ENCODE data around the gene FZD7.

The FZD7 gene

DNA sequence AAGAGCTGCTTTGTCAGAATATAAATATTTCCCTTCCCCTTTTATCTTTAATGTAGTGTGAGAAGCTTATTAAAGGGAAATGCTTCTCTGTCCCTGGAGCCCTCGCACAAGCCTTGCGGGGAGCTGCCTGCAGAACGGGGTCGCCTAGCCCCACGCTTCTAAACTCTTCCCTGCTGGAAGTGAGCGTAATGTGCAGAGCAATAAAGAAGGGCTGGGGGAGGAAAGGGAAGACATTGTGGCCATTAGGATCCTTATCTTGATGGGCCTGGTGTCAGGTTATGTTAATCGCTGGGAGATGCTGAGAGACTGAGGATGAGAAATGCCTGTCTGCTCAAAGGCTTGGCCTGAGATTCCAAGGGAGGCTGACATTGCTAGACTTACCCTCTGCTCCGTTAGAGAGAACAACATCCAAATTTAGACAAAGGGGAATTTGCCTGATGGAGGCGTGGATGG lies 18.9 kb upstream of the FZD7 start:
- FAIRE-seq, result no peak

DNA sequence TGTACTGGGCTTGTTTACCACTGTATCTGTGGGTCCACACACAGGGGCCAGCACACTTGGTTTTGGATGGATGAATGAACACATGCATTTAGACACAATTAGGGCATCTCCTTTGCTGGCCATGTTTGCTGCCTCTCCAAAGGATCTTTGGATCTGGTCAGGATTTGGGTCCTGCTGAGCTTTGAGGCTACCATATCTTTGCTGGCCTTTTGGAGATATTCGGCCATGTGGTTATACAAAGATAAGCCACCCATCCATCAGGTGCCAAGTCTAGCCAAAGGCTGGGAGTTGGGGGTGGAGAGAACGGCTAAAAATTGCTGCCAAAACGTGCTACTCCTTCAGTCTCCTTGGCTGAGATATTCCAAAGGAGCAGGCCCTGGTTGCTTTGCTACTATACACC lies 18.2 kb upstream of the FZD7 start:
- FAIRE-seq, result no peak

DNA sequence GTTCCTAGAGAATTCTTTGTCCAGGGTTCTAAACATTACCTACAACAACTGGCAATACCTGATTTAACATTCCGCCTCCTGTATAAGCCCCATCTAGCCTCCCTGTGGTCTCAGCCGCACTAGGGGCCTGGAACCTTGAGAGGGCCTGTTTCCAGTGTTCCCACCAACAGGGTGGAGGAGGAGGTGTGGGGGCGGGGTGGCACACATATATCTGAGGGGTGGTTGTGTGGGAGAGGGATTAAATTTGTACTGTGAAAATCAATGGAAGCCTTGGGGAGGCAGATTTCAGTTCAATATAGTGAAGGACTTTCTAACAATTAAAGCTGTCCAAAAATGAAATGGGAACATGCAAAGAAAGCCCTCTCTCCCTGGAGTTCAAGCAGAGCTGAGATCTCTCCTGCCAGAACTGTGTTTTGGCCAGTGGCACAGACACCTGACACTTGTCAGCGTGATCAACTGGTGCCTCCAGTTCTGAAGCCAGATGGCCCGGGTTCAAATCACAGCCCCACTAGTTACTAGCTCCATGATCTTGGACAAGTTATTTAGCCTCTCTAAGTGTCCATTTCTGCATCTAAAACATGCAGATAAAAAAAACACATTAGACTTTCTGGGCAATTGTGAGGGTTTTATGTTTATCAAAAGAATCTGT lies 17.0 kb upstream of the FZD7 start:
- FAIRE-seq, result no peak

DNA sequence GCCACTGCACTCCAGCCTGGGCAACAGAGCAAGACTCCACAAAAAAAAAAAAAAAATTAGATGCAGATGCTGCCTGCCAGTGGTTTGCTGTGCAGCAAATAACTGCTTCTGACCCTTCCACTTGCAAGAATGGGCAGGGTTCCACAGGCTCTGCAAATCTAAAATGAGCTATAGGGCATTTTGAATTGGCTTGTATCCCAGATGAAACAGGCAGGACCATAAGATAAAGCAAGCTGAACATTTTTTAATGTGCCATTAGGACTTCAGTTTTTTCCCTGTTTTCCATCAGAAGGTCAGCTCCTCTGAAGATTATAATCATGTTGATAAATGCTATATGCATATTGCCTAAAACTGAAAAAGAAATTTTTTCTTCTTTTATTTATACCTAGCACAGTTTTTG lies 15.7 kb upstream of the FZD7 start:
- no peak for FAIRE-seq

- no peak for FAIRE-seq
These were observed 14.7 kb upstream of the FZD7 start for GRCh38 chr2:202018950-202019349.

- no peak for FAIRE-seq
These were observed 13.8 kb upstream of the FZD7 start for GRCh38 chr2:202019689-202020450.

GRCh38 chr2:202022755-202023154 lies 10.9 kb upstream of the FZD7 start:
- no peak for FAIRE-seq

GRCh38 chr2:202023198-202023903 lies 10.3 kb upstream of the FZD7 start:
- no peak for FAIRE-seq

DNA sequence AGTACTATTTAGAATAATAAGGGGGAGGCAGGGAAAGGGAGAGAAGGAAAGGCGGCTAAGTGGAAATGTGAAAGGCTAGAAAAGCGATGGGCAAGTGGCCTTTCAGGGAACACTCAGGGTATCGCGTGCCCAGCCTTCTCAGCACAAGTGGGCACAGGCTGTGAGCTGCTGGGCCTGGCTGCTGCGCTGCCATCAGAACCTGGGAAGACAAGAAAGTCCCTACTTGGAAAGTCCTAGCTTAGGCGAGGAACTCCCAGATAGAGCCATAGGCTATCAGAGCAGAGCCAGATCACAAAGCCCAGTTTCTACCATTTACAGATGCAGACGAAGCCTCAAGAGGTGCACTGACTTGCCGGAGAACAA lies 9.8 kb upstream of the FZD7 start:
- no peak for FAIRE-seq

DNA sequence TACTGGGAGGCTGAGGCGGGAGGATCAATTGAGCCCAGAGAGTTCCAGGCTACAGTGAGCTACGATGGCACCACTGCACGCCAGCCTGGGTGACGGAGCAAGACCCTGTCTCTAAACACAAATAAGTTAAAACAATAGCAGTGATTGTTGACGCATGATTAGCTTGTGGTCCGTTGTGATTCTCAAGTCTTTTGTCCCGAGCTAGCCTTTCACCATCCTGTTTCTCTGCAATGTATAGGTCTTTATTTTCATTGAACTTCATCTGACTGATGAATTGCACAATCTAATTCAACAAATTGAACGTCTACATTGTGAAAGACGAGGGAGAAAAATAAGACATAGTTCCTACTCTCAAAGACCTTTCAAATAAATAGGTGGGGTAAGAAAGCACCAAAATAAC lies 8.8 kb upstream of the FZD7 start:
- FAIRE-seq, result no peak

- FAIRE-seq, result no peak
These were observed 7.8 kb upstream of the FZD7 start for GRCh38 chr2:202025816-202026215.

- no peak for FAIRE-seq
These were observed 7.1 kb upstream of the FZD7 start for GRCh38 chr2:202026507-202026906.

DNA sequence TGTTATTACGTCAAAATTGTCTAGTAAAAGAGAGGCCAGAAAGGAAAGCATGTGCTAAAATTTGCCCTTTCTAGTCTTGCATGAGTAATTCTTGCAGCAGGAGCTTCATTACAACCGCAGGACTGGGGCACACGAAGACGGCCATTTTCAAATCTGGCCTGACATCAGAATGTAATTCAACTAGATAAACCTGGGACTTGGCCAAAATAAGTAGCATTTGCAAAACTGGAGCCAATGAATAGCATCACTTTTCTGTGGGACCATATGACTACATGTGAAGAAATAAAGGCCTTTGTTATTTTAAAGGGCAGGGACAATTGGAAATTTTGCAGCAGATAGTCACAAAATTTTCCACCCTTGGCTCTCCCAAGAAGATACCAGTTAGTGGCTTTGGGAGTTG lies 3.0 kb upstream of the FZD7 start:
- no peak for FAIRE-seq

GRCh38 chr2:202031246-202031951 lies 2.3 kb upstream of the FZD7 start:
- no peak for FAIRE-seq

DNA sequence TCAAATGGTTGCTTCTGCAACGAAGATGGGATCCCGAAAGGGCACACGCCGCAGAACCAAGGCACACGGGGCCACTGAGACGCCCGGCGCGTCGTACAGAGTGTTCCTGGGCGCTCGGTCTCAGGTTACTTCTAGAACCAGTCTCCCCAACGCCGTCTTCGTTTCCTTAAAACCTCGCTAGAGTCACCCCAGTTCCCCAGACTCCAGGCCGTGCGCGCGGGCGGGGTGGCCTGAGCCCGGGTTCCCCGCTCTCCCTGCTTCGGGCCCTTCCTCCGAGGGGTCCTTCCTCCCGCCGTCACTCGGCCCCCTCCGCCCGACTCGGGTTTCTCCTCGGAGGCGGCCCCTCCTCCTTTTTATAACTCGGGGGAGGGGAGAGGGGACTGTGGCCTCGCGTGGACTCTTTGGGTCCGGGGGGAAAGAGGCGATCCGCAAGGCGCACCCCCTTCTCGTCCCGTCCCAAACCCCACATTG lies 774 bp upstream of the FZD7 start:
- FAIRE-seq, result no peak

DNA sequence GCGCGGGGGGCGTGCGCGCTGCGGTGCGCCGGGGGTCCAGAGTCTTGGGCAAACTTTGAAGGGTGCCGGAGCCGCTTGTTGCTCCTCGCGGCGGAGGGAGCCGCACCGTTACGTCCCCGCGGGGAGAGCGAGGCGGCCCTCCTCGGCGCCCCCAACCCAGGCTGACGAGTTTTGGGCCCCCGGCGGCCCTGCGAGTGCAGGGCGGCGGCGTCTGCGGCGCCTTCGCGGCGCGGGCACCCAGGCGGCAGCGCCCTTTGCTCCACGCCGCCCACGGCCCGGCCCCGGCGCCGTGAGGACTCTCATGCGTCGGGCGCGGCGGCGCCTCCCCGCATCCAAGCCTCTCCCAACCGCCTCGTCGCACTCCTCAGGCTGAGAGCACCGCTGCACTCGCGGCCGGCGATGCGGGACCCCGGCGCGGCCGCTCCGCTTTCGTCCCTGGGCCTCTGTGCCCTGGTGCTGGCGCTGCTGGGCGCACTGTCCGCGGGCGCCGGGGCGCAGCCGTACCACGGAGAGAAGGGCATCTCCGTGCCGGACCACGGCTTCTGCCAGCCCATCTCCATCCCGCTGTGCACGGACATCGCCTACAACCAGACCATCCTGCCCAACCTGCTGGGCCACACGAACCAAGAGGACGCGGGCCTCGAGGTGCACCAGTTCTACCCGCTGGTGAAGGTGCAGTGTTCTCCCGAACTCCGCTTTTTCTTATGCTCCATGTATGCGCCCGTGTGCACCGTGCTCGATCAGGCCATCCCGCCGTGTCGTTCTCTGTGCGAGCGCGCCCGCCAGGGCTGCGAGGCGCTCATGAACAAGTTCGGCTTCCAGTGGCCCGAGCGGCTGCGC lies 814 bp downstream of the FZD7 start:
- no peak for FAIRE-seq

DNA sequence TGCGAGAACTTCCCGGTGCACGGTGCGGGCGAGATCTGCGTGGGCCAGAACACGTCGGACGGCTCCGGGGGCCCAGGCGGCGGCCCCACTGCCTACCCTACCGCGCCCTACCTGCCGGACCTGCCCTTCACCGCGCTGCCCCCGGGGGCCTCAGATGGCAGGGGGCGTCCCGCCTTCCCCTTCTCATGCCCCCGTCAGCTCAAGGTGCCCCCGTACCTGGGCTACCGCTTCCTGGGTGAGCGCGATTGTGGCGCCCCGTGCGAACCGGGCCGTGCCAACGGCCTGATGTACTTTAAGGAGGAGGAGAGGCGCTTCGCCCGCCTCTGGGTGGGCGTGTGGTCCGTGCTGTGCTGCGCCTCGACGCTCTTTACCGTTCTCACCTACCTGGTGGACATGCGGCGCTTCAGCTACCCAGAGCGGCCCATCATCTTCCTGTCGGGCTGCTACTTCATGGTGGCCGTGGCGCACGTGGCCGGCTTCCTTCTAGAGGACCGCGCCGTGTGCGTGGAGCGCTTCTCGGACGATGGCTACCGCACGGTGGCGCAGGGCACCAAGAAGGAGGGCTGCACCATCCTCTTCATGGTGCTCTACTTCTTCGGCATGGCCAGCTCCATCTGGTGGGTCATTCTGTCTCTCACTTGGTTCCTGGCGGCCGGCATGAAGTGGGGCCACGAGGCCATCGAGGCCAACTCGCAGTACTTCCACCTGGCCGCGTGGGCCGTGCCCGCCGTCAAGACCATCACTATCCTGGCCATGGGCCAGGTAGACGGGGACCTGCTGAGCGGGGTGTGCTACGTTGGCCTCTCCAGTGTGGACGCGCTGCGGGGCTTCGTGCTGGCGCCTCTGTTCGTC lies 1.7 kb downstream of the FZD7 start:
- FAIRE-seq, result no peak

GRCh38 chr2:202035941-202036372 lies 2.3 kb downstream of the FZD7 start:
- no peak for FAIRE-seq

DNA sequence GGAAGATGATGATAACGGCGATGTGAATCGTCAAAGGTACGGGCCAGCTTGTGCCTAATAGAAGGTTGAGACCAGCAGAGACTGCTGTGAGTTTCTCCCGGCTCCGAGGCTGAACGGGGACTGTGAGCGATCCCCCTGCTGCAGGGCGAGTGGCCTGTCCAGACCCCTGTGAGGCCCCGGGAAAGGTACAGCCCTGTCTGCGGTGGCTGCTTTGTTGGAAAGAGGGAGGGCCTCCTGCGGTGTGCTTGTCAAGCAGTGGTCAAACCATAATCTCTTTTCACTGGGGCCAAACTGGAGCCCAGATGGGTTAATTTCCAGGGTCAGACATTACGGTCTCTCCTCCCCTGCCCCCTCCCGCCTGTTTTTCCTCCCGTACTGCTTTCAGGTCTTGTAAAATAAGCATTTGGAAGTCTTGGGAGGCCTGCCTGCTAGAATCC lies 3.0 kb downstream of the FZD7 start:
- FAIRE-seq, result no peak

- no peak for FAIRE-seq
These were observed 3.4 kb downstream of the FZD7 start for GRCh38 chr2:202037086-202037485.

Measured in TTC549 (cell line).